ENCODE measurements around the gene CCR7.

The CCR7 gene

GRCh38 chr17:40604327-40605080 is 39.2 kb upstream of the CCR7 start:
- no peak for TF ChIP-seq CTCF (IDR thresholded peaks at IDR 0.05; ENCODE audit: low read depth, low read length)
- no peak overlapping the region for H3K27ac ChIP-seq

GRCh38 chr17:40602445-40603443 is 37.5 kb upstream of the CCR7 start:
- H3K36me3 ChIP-seq = no peaks in the 10 kb centered on the region

More at GRCh38 chr17:40604327-40605080, 39.2 kb upstream of the CCR7 start:
- Histone ChIP-seq H3K9me3 (ENCODE audit: severe bottlenecking) (no peaks in the 10 kb centered on the region), H3K27me3 (ENCODE audit: insufficient read depth, low read depth, severe bottlenecking) (peaks cover 41% of the 10 kb centered on the region), H3K4me3 (ENCODE audit: low read depth, low read length) (no peak overlapping the region), H3K36me3 (no peaks in the 10 kb centered on the region)
- no peak for DNase-seq

GRCh38 chr17:40600486-40601046 is 35.3 kb upstream of the CCR7 start:
- peaks cover 6% of the 10 kb centered on the region for H3K9me3 ChIP-seq (ENCODE audit: severe bottlenecking)
- peaks cover 25% of the 10 kb centered on the region for H3K27me3 ChIP-seq (ENCODE audit: insufficient read depth, low read depth, severe bottlenecking)
- no peak overlapping the region for H3K27ac ChIP-seq
- H3K4me3 ChIP-seq (ENCODE audit: low read depth, low read length) = no peak overlapping the region
- no peak for DNase-seq
- TF ChIP-seq CTCF (IDR thresholded peaks at IDR 0.05; ENCODE audit: low read depth, low read length) = no peak
- H3K36me3 ChIP-seq = no peaks in the 10 kb centered on the region

More at GRCh38 chr17:40602445-40603443, 37.5 kb upstream of the CCR7 start:
- Histone ChIP-seq H3K9me3 (ENCODE audit: severe bottlenecking) (no peaks in the 10 kb centered on the region), H3K27ac (no peak overlapping the region), H3K4me3 (ENCODE audit: low read depth, low read length) (no peak overlapping the region), H3K27me3 (ENCODE audit: insufficient read depth, low read depth, severe bottlenecking) (peaks cover 33% of the 10 kb centered on the region)
- DNase-seq = no peak
- no peak for TF ChIP-seq CTCF (IDR thresholded peaks at IDR 0.05; ENCODE audit: low read depth, low read length)

- no peak for TF ChIP-seq CTCF (IDR thresholded peaks at IDR 0.05; ENCODE audit: low read depth, low read length)
- H3K4me3 ChIP-seq (ENCODE audit: low read depth, low read length) = no peak overlapping the region
- peaks cover 6% of the 10 kb centered on the region for H3K9me3 ChIP-seq (ENCODE audit: severe bottlenecking)
- no peaks in the 10 kb centered on the region for H3K36me3 ChIP-seq
- H3K27me3 ChIP-seq (ENCODE audit: insufficient read depth, low read depth, severe bottlenecking) = peaks cover 19% of the 10 kb centered on the region
- DNase-seq = no peak
- no peak overlapping the region for H3K27ac ChIP-seq
Measured at GRCh38 chr17:40599468-40599763, 34.1 kb upstream of the CCR7 start.

- Histone ChIP-seq H3K4me3 (ENCODE audit: low read depth, low read length) (no peak overlapping the region), H3K36me3 (no peaks in the 10 kb centered on the region), H3K27me3 (ENCODE audit: insufficient read depth, low read depth, severe bottlenecking) (peaks cover 19% of the 10 kb centered on the region), H3K27ac (no peak overlapping the region), H3K9me3 (ENCODE audit: severe bottlenecking) (peaks cover 6% of the 10 kb centered on the region)
- no peak for TF ChIP-seq CTCF (IDR thresholded peaks at IDR 0.05; ENCODE audit: low read depth, low read length)
- DNase-seq = no peak
Measured at GRCh38 chr17:40598619-40599467, 33.6 kb upstream of the CCR7 start.
